Measurements from ENCODE around the gene TGFBR3L. TPM values are rescaled to one million over a fixed set of nuclear protein-coding genes. Genes with fewer than 3 reads are reported as not detected.
A peak's percentile ranks its signal among the peaks of the same experiment; 100 is the strongest.

The TGFBR3L gene
- total and polyA plus RNA-seq, 2 of the 13 experiments (the other 11 are each of a cell fraction or from before 2014, with no cell fraction given) = 0.20 to 1.0 TPM

DNA sequence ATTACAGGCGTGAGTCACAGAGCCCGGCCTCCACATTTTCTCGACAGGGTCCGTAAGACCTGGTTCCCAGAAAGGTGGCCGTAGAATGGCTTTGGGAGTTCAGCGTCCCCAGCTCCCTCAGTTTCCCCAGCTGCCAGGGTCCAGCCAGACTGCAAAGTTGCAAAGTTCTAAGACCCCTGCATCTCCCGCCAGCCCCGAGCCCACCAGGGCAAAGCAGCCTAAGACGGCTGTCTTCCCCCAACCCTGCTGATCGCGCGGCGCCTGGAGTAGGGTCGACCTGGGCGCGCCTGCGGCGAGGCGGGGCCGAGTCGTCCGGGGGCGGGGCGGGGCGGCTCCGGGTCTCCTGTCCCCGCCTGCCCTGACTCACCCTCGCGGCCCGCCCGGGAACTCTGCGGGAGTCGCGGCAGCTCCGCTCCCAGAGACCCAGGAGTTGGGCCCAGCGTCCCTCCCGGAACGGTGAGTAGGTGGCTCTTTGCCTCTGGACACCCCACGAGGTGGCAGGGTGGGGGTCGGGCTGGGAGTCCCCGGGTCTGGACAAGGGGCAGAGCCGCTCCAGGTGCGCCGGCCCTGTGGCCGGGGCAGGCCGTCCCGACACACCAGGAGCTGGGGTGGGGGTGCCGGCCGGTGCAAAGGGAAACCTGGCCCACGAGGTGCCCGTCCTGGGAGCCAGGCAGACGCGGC lies 26.3 kb upstream of the TGFBR3L start, which contains the start of gene LRRC8E (continued):
- TF ChIP-seq, protein P1, sequence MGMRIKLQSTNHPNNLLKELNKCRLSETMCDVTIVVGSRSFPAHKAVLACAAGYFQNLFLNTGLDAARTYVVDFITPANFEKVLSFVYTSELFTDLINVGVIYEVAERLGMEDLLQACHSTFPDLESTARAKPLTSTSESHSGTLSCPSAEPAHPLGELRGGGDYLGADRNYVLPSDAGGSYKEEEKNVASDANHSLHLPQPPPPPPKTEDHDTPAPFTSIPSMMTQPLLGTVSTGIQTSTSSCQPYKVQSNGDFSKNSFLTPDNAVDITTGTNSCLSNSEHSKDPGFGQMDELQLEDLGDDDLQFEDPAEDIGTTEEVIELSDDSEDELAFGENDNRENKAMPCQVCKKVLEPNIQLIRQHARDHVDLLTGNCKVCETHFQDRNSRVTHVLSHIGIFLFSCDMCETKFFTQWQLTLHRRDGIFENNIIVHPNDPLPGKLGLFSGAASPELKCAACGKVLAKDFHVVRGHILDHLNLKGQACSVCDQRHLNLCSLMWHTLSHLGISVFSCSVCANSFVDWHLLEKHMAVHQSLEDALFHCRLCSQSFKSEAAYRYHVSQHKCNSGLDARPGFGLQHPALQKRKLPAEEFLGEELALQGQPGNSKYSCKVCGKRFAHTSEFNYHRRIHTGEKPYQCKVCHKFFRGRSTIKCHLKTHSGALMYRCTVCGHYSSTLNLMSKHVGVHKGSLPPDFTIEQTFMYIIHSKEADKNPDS (CRISPR knock-in tag; IDR thresholded peaks at IDR 0.05) = no peak
- TF ChIP-seq DMTF1 (CRISPR knock-in tag; IDR thresholded peaks at IDR 0.05) (no peak), HNRNPLL (IDR thresholded peaks at IDR 0.05; ENCODE audit: low read depth, low read length, poor library complexity, severe bottlenecking) (peak; percentile 56), ZNF441 (CRISPR knock-in tag; IDR thresholded peaks at IDR 0.05; ENCODE audit: borderline replicate concordance) (peak; percentile 87), ATM (IDR thresholded peaks at IDR 0.05; ENCODE audit: borderline replicate concordance) (no peak), ATF1 (CRISPR knock-in tag; IDR thresholded peaks at IDR 0.05) (no peak), ZNF251 (CRISPR knock-in tag; IDR thresholded peaks at IDR 0.05) (no peak), ZNF850 (CRISPR knock-in tag; conservative IDR thresholded peaks at IDR 0.05) (no peak), EZH2 (conservative IDR thresholded peaks at IDR 0.05; ENCODE audit: low read depth, low read length) (no peak), GTF2F1 (IDR thresholded peaks at IDR 0.05; ENCODE audit: low read length) (no peak), FOSL2 (CRISPR knock-in tag; IDR thresholded peaks at IDR 0.05) (peak; percentile 67), ZNF761 (CRISPR knock-in tag; conservative IDR thresholded peaks at IDR 0.05) (no peak), HOXA3 (CRISPR knock-in tag; IDR thresholded peaks at IDR 0.05) (no peak; the same call in 1 of the 2 replicates), ZNF879 (CRISPR knock-in tag; IDR thresholded peaks at IDR 0.05) (no peak), ZNF296 (CRISPR knock-in tag; conservative IDR thresholded peaks at IDR 0.05) (no peak; the same call in 1 of the 2 replicates), CREBL2 (CRISPR knock-in tag; IDR thresholded peaks at IDR 0.05; ENCODE audit: borderline replicate concordance) (no peak), ZFY (CRISPR knock-in tag; IDR thresholded peaks at IDR 0.05) (peak; percentile 90), IRF2 (CRISPR knock-in tag; IDR thresholded peaks at IDR 0.05) (peak; percentile 52; the same call in 1 of the 2 replicates), KLF6 (CRISPR knock-in tag; IDR thresholded peaks at IDR 0.05) (no peak), ASH2L (IDR thresholded peaks at IDR 0.05; ENCODE audit: insufficient read length, low read depth, low read length) (peak; percentile 48)
- TF ChIP-seq, protein P2, sequence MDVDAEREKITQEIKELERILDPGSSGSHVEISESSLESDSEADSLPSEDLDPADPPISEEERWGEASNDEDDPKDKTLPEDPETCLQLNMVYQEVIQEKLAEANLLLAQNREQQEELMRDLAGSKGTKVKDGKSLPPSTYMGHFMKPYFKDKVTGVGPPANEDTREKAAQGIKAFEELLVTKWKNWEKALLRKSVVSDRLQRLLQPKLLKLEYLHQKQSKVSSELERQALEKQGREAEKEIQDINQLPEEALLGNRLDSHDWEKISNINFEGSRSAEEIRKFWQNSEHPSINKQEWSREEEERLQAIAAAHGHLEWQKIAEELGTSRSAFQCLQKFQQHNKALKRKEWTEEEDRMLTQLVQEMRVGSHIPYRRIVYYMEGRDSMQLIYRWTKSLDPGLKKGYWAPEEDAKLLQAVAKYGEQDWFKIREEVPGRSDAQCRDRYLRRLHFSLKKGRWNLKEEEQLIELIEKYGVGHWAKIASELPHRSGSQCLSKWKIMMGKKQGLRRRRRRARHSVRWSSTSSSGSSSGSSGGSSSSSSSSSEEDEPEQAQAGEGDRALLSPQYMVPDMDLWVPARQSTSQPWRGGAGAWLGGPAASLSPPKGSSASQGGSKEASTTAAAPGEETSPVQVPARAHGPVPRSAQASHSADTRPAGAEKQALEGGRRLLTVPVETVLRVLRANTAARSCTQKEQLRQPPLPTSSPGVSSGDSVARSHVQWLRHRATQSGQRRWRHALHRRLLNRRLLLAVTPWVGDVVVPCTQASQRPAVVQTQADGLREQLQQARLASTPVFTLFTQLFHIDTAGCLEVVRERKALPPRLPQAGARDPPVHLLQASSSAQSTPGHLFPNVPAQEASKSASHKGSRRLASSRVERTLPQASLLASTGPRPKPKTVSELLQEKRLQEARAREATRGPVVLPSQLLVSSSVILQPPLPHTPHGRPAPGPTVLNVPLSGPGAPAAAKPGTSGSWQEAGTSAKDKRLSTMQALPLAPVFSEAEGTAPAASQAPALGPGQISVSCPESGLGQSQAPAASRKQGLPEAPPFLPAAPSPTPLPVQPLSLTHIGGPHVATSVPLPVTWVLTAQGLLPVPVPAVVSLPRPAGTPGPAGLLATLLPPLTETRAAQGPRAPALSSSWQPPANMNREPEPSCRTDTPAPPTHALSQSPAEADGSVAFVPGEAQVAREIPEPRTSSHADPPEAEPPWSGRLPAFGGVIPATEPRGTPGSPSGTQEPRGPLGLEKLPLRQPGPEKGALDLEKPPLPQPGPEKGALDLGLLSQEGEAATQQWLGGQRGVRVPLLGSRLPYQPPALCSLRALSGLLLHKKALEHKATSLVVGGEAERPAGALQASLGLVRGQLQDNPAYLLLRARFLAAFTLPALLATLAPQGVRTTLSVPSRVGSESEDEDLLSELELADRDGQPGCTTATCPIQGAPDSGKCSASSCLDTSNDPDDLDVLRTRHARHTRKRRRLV (CRISPR knock-in tag; IDR thresholded peaks at IDR 0.05) = no peak

Measured in HepG2 (cell line).